Ovary (tissue), 3 donors: ENCODE results near the gene LONRF2.

Experiments used
- CTCF ChIP-seq, 3 donors: fragments of 450-650 bp in 2 of 3; fragments of 200-600 bp in 1 of 3; IDR thresholded peaks; one replicate each; pipeline versions ENCODE4 v1.5.1 to v1.8.0; 2016 to 2022; ENCODE audit warnings: antibody characterized with exemption in 3 of 3, mild to moderate bottlenecking in 1 of 3
- EP300 ChIP-seq: sonication (generic); formaldehyde crosslinking; IDR thresholded peaks from one replicate; pipeline ENCODE4 v1.6.1; 2017; ENCODE audit warnings: antibody characterized with exemption
- POLR2A ChIP-seq: fragments of 450-650 bp; IDR thresholded peaks from one replicate; pipeline ENCODE4 v1.6.1; 2017; ENCODE audit warnings: antibody characterized with exemption, mild to moderate bottlenecking, moderate library complexity
- donor health status: DM: no; HTN: no; CAD: no.

GRCh38 chr2:100309311-100309710 is 13.0 kb downstream of the LONRF2 start:
- no peak for TF ChIP-seq CTCF (IDR thresholded peaks at IDR 0.05)
- TF ChIP-seq POLR2A: no peak
- TF ChIP-seq EP300: no peak
